Spleen (tissue), 11 donors: ENCODE measurements around the gene SLC25A34. TPM values are rescaled to one million over a fixed set of nuclear protein-coding genes. Genes with fewer than 3 reads are reported as not detected.

Experiments used
- DNase-seq: peaks from one replicate; pipeline ENCODE4 v3.0.0-alpha.2; 2020
- H3K27ac ChIP-seq, 8 donors: fragments of 200-600 bp; sonication (generic) in 7 of 8; 1 replicate in 4 of 8; 2 replicates in 4 of 8; pipeline versions ENCODE4 v1.5.0 to v1.8.0; 2016 to 2021; ENCODE audit warnings: inconsistent platforms in 4 of 8, mild to moderate bottlenecking in 4 of 8, moderate library complexity in 1 of 8
- H3K27me3 ChIP-seq, 7 donors: fragments of 200-600 bp; sonication (generic) in 6 of 7; replicated peaks in 1 of 7; 1 replicate in 4 of 7; 2 replicates in 3 of 7; pipeline versions ENCODE4 v1.5.0 to v1.8.0; 2016 to 2021; ENCODE audit warnings: inconsistent platforms in 3 of 7, mild to moderate bottlenecking in 1 of 7
- H3K36me3 ChIP-seq, 6 donors: fragments of 200-600 bp; sonication (generic) in 5 of 6; 1 replicate in 4 of 6; 2 replicates in 2 of 6; pipeline versions ENCODE4 v1.5.0 to v1.8.0; 2016 to 2021; ENCODE audit warnings: inconsistent platforms in 2 of 6
- H3K4me1 ChIP-seq, 6 donors: fragments of 200-600 bp; sonication (generic) in 5 of 6; 1 replicate in 3 of 6; 2 replicates in 3 of 6; pipeline versions ENCODE4 v1.5.0 to v1.8.0; 2016 to 2021; ENCODE audit warnings: inconsistent platforms in 3 of 6
- H3K4me3 ChIP-seq, 8 donors: fragments of 200-600 bp; sonication (generic) in 7 of 8; 1 replicate in 4 of 8; 2 replicates in 4 of 8; pipeline versions ENCODE4 v1.5.0 to v1.8.0; 2016 to 2021; ENCODE audit warnings: inconsistent platforms in 4 of 8, mild to moderate bottlenecking in 4 of 8, moderate library complexity in 2 of 8
- H3K9me3 ChIP-seq, 8 donors: fragments of 200-600 bp; sonication (generic) in 7 of 8; 1 replicate in 4 of 8; 2 replicates in 4 of 8; pipeline versions ENCODE4 v1.5.0 to v1.8.0; 2016 to 2021; ENCODE audit warnings: inconsistent platforms in 4 of 8
- CTCF ChIP-seq, 11 experiments: fragments of 200-600 bp in 7 of 11; fragments of 450-650 bp in 4 of 11; sonication (generic) in 4 of 11; IDR thresholded peaks in 8 of 11; conservative IDR thresholded peaks in 3 of 11; 1 replicate in 7 of 11; 2 replicates in 4 of 11; pipeline versions ENCODE4 v1.4.0 to v1.8.0; 2016 to 2021; ENCODE audit warnings: antibody characterized with exemption in 11 of 11, inconsistent platforms in 4 of 11, mild to moderate bottlenecking in 1 of 11
- POLR2A ChIP-seq, 3 donors: fragments of 450-650 bp; IDR thresholded peaks; one replicate each; pipeline ENCODE4 v1.5.1; 2017; ENCODE audit warnings: antibody characterized with exemption in 3 of 3, mild to moderate bottlenecking in 1 of 3
- POLR2AphosphoS5 ChIP-seq, 3 donors: sonication (generic); formaldehyde crosslinking; IDR thresholded peaks; one replicate each; pipeline ENCODE4 v1.5.1; 2017; ENCODE audit warnings: antibody characterized with exemption in 3 of 3
- WGBS, 5 donors: extraction: QIAGEN DNeasy Blood & Tissue Kit in 3 of 5; methylation state at CpG; one replicate each; pipeline versions ENCODE4 v1.1.5 to v1.1.7; 2013 to 2018; 5-methylcytosine and 5-hydroxymethylcytosine counted together
- intact Hi-C: fragments of 100-400 bp; cut with DNase I; formaldehyde crosslinking; loops from one replicate; pipeline ENCODE4 v1.15.0; 2023; ENCODE audit warnings: low total_unique reads
- polyA plus RNA-seq, 3 donors: library from polyadenylated mRNA; stranded (reverse); fragments of 200-250 nt; gene quantifications; one replicate each; pipeline ENCODE4 v1.2.1, GENCODE V29; 2013
- total RNA-seq, 7 donors: library from RNA; depleted of rRNA in 3 of 7; stranded (reverse); fragments of >200 nt in 3 of 7; fragmentation: NEBNext Ultra II Directional in 4 of 7; extraction: Animal tissue kit (Norgen Biotek cat#: 25700) in 4 of 7; gene quantifications; one replicate each; pipeline versions ENCODE4 v1.1.0 to v1.2.1, GENCODE V29; 2016 to 2021
- donor health status: healthy with polysubstance abuse.
- donor health status: DM: no; HTN: no; CAD: no; lungs with moderate emphysema.
- donor health status: DM: no; HTN: no; CAD: no.
- donor health status: Bipolar disorder and iron deficiency.
- donor health status: healthy.
- donor health status: DM: no; HTN: no; CAD: no.
- donor health status: DM: yes; HTN: yes; CAD: no.

The SLC25A34 gene
- total and polyA plus RNA-seq, 10 donors: 0.77 to 3.7 (median 2.5) TPM

GRCh38 chr1:15730936-15731335 is 5.1 kb upstream of the SLC25A34 start:
- Histone ChIP-seq H3K27ac (no peak overlapping the region), H3K9me3 (no peaks in the 10 kb centered on the region), H3K27me3 (no peaks in the 10 kb centered on the region), H3K4me1 (peaks cover 0 to 26% (median 10%) of the 10 kb centered on the region in 6 donors), H3K4me3 (no peak overlapping the region), H3K36me3 (peaks cover 8 to 97% (median 91%) of the 10 kb centered on the region in 6 donors)
- intact Hi-C loops: no loop called here
- TF ChIP-seq POLR2AphosphoS5 (IDR thresholded peaks at IDR 0.05) (peak in 1 of 3 donors; percentile 38), POLR2A (IDR thresholded peaks at IDR 0.05) (no peak)
- 93 to 96% (median 94%) methylated on average over 8 to 16 of the region's 16 CpGs for WGBS, 5 donors
- no peak for DNase-seq

- no peak for DNase-seq
- no peak for TF ChIP-seq POLR2AphosphoS5 (IDR thresholded peaks at IDR 0.05)
- no peak for TF ChIP-seq POLR2A (IDR thresholded peaks at IDR 0.05)
- no peak for TF ChIP-seq CTCF (IDR thresholded peaks at IDR 0.05 in 8 of 11, conservative IDR thresholded peaks at IDR 0.05 in 3 of 11)
- H3K36me3 ChIP-seq: peaks cover 7 to 95% (median 80%) of the 10 kb centered on the region in 6 donors
- intact Hi-C loops: no loop called here
- no peaks in the 10 kb centered on the region for H3K27me3 ChIP-seq
- H3K9me3 ChIP-seq: no peaks in the 10 kb centered on the region
- no peak overlapping the region for H3K27ac ChIP-seq
- 94 to 97% (median 95%) methylated on average over 33 to 39 of the region's 39 CpGs for WGBS, 5 donors
- peaks cover 0 to 26% (median 10%) of the 10 kb centered on the region in 6 donors for H3K4me1 ChIP-seq
- H3K4me3 ChIP-seq: no peak overlapping the region
Measured at GRCh38 chr1:15731735-15732685, 4.0 kb upstream of the SLC25A34 start.

GRCh38 chr1:15732686-15733081 is 3.4 kb upstream of the SLC25A34 start:
- no peaks in the 10 kb centered on the region for H3K27me3 ChIP-seq
- H3K9me3 ChIP-seq: no peaks in the 10 kb centered on the region
- peaks cover 0 to 24% (median 10%) of the 10 kb centered on the region in 6 donors for H3K4me1 ChIP-seq
- whole genome bisulfite sequencing, 5 donors: 86 to 94% (median 92%) methylated on average over 2 to 7 of the region's 7 CpGs
- no peak overlapping the region for H3K4me3 ChIP-seq
- no peak overlapping the region for H3K27ac ChIP-seq
- peaks cover 3 to 89% (median 74%) of the 10 kb centered on the region in 6 donors for H3K36me3 ChIP-seq
- intact Hi-C loops: no loop called here
- TF ChIP-seq POLR2A (IDR thresholded peaks at IDR 0.05) (no peak), POLR2AphosphoS5 (IDR thresholded peaks at IDR 0.05) (no peak), CTCF (IDR thresholded peaks at IDR 0.05 in 8 of 11, conservative IDR thresholded peaks at IDR 0.05 in 3 of 11) (no peak)
- DNase-seq: no peak

DNA sequence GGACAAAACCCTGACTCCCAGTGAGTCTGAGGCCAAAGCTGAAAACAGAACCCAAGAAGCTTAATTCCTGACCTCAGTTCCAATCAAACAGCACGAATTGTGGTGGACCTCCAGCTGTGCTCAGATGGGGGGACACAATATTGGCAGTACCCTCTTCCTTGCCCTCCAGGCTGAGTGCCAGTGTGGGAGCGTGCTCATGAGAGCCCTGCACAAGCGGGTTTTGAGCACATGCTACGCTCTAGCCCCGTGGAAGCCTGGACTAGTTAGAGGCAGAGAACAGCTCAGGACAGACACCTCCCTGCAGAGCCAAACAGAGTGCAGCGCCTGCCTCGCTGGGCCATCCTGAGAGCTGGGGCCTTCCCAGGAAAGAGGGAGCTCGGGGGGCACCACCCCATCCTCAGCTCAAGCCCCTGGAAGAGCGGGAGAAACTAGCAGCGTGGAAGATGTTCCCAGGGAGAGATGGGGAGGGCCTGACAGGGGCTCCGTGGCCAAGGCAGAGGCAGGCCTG is 2.8 kb upstream of the SLC25A34 start:
- DNase-seq: no peak
- no peak for TF ChIP-seq CTCF (IDR thresholded peaks at IDR 0.05 in 8 of 11, conservative IDR thresholded peaks at IDR 0.05 in 3 of 11)
- TF ChIP-seq POLR2A (IDR thresholded peaks at IDR 0.05): no peak
- TF ChIP-seq POLR2AphosphoS5 (IDR thresholded peaks at IDR 0.05): no peak
- no peak overlapping the region for H3K4me3 ChIP-seq
- peaks cover 0 to 83% (median 68%) of the 10 kb centered on the region in 6 donors for H3K36me3 ChIP-seq
- no peaks in the 10 kb centered on the region for H3K9me3 ChIP-seq
- H3K4me1 ChIP-seq: peaks cover 0 to 19% (median 9%) of the 10 kb centered on the region in 6 donors
- H3K27me3 ChIP-seq: no peaks in the 10 kb centered on the region
- H3K27ac ChIP-seq: no peak overlapping the region
- WGBS, 5 donors: 94 to 96% (median 94%) methylated on average over 10 to 11 of the region's 11 CpGs
- intact Hi-C loops: no loop called here
